Right lobe of liver (tissue), 4 donors: ENCODE measurements around the gene CDH4.

ENCODE experiments used
- CTCF ChIP-seq, 4 donors: fragments of 200-600 bp in 3 of 4; fragments of 450-650 bp in 1 of 4; IDR thresholded peaks; one replicate each; pipeline versions ENCODE4 v1.5.1 to v1.8.0; 2016 to 2022; ENCODE audit warnings: antibody characterized with exemption in 4 of 4, mild to moderate bottlenecking in 2 of 4
- POLR2A ChIP-seq: fragments of 450-650 bp; IDR thresholded peaks from one replicate; pipeline ENCODE4 v1.6.1; 2017; ENCODE audit warnings: antibody characterized with exemption, mild to moderate bottlenecking
- donor health status: DM: no; HTN: no; CAD: no.
- donor health status: DM: no; HTN: no; CAD: no.
- donor health status: DM: no; HTN: yes; CAD: no.

- no peak for TF ChIP-seq CTCF (IDR thresholded peaks at IDR 0.05)
- TF ChIP-seq POLR2A, result no peak
These were observed 196.3 kb downstream of the CDH4 start for GRCh38 chr20:61448386-61448785.
